ENCODE data around the gene ISY1. TPM values are rescaled to one million over a fixed set of nuclear protein-coding genes. Genes with fewer than 3 reads are reported as not detected.
"Not testable (repeated sequence)": the region's sequence is repeated elsewhere in the genome, so short reads cannot be mapped to it uniquely, and the experiment has no call there.

The ISY1 gene
- total and polyA plus RNA-seq, 9 donors = 33.4 to 47.6 (median 38.9) TPM

DNA sequence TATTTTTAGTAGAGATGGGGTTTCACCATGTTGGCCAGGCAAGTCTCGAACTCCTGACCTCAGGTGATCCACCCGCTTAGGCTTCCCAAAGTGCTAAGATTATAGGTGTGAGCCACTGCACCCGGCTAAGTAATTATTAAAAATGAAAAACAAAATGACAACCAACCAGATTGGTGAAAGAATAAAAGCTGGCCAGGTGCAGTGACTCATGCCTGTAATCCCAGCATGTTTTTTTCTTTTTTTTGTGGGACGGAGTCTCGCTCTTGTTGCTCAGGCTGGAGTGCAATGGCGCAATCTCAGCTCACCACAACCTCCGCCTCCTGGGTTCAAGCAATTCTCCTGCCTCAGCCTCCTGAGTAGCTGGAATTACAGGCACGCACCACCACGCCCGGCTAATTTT lies 24.6 kb downstream of the ISY1 start:
- H3K27ac ChIP-seq (ENCODE audit: low read length); H3K4me3 ChIP-seq (ENCODE audit: low read length); H3K4me1 ChIP-seq (ENCODE audit: control insufficient read depth, insufficient read depth, low read length); DNase-seq; H3K9me3 ChIP-seq (replicated peaks; ENCODE audit: control insufficient read depth, low read depth, low read length); H3K27me3 ChIP-seq (ENCODE audit: control insufficient read depth, insufficient read depth, low read length): not testable (repeated sequence)
- peaks cover 60% of the 10 kb centered on the region for H3K36me3 ChIP-seq (ENCODE audit: control insufficient read depth, insufficient read depth, low read length)
- 94% methylated on average over 6 of the region's 10 CpGs for WGBS (ENCODE audit: insufficient coverage)

DNA sequence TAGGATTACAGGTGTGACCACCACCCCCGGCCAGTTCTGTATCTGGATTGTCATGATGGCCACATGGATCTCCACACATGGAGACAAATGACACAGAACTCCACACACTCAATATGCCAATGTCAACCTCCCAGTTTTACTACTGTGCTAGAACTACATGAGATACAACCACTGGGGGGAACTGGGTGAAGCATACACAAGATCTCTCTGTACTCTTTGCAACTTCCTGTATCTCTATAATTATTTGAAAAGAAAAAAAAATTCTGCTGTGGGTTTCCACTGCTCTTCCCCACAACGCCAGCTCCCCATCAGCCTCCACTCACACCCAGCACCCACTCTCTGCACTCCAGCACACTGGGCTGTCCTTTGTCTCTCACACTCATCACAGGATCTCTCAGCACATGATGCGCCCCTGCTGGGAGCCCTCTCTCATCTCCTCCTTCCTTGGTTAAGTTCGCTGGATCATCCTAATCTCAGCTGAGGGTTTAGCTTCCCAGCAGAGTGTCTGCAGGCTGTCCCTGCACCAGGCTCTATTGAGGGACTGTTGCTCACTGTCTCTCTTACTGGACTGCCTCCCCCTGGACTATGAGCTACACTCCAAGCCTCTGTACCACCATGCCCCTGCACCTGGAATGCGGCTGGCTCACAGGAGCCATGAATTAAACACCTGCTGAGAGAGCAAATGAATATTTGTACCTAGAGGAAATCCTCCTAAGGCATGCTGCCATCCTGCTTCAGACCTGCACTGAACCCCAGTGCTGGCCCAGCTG lies 28.6 kb downstream of the ISY1 start:
- no peak overlapping the region for H3K27ac ChIP-seq (ENCODE audit: low read length)
- no peaks in the 10 kb centered on the region for H3K27me3 ChIP-seq (ENCODE audit: control insufficient read depth, insufficient read depth, low read length)
- DNase-seq = no peak
- peaks cover 77% of the 10 kb centered on the region for H3K36me3 ChIP-seq (ENCODE audit: control insufficient read depth, insufficient read depth, low read length)
- 96% methylated on average over 4 of the region's 5 CpGs for WGBS (ENCODE audit: insufficient coverage)
- H3K4me1 ChIP-seq (ENCODE audit: control insufficient read depth, insufficient read depth, low read length) = no peaks in the 10 kb centered on the region
- no peak overlapping the region for H3K4me3 ChIP-seq (ENCODE audit: low read length)
- H3K9me3 ChIP-seq (replicated peaks; ENCODE audit: control insufficient read depth, low read depth, low read length) = no peaks in the 10 kb centered on the region

- H3K9me3 ChIP-seq (replicated peaks; ENCODE audit: control insufficient read depth, low read depth, low read length) = no peaks in the 10 kb centered on the region
- H3K27me3 ChIP-seq (ENCODE audit: control insufficient read depth, insufficient read depth, low read length) = no peaks in the 10 kb centered on the region
- no CpG with 5 or more reads among the region's 2 CpGs for WGBS (ENCODE audit: insufficient coverage)
- no peaks in the 10 kb centered on the region for H3K4me1 ChIP-seq (ENCODE audit: control insufficient read depth, insufficient read depth, low read length)
- H3K4me3 ChIP-seq (ENCODE audit: low read length) = no peak overlapping the region
- peaks cover 77% of the 10 kb centered on the region for H3K36me3 ChIP-seq (ENCODE audit: control insufficient read depth, insufficient read depth, low read length)
- no peak overlapping the region for H3K27ac ChIP-seq (ENCODE audit: low read length)
- no peak for DNase-seq
Observed at GRCh38 chr3:129131465-129132088, 29.3 kb downstream of the ISY1 start.

DNA sequence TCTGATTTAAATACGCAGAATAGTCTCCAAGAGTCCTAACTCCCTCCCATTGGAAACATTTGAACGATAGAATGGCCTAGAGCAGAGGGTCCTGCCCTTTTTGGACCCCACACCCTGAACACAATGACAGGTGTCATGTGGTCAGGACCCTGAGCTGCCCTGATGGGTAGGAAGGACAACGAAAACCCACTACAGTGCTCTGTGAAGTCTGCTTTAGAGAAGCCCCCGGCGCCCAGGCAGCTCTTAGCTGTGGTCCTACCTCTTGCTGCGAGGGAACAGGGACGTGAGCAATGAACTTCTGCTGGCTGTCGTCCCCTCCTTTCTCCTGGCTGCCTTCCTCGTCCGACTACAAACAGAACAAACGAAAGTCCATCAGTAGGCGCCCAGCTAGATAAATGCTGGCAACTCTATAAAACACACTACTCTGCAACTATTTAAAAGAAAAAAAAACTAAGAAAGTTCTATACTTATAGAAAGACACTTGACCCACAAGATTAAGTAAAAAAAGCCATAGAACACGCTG lies 30.5 kb downstream of the ISY1 start:
- WGBS (ENCODE audit: insufficient coverage) = 89% methylated on average over 7 of the region's 13 CpGs
- DNase-seq = no peak
- no peak overlapping the region for H3K27ac ChIP-seq (ENCODE audit: low read length)
- peaks cover 78% of the 10 kb centered on the region for H3K36me3 ChIP-seq (ENCODE audit: control insufficient read depth, insufficient read depth, low read length)
- no peak overlapping the region for H3K4me3 ChIP-seq (ENCODE audit: low read length)
- no peaks in the 10 kb centered on the region for H3K4me1 ChIP-seq (ENCODE audit: control insufficient read depth, insufficient read depth, low read length)
- no peaks in the 10 kb centered on the region for H3K9me3 ChIP-seq (replicated peaks; ENCODE audit: control insufficient read depth, low read depth, low read length)
- no peaks in the 10 kb centered on the region for H3K27me3 ChIP-seq (ENCODE audit: control insufficient read depth, insufficient read depth, low read length)

DNA sequence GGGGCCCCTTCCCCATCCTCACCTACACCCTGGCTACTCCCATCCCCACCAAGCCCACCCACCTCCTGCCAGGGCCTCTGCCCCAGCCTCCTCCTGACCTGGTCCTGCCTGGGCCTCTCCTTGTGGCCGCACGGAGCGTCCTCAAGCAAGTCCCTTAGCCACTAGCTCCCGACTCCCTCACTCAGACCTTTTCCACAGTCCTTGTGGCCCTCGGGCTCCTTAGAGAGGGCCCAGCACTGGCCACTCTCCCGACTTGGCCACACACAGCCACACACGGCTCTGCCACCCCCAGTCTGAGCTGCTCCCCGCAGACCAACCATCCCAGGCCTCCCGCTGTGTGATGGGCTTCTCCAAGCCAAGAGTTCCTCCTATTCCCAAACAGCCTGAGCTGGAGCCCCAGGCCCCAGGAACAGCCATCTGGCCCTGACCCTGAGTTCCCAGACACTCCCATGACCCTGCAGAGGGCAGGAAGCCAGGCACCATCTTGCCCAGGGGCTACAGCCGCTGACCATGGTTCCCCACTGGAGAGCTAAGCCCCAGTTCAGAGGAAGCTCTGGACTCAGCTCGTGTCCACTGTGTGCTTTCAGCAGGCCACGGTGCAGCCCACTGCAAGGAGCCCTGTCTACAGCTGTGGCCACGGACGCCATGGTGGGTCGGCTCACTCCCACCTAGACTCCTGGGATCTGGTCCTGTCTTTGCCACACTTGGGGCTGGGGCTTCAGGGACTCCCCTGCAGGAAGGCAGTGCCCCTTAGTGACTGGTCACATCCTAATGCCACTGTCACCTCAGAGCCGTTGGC lies 32.3 kb downstream of the ISY1 start:
- Histone ChIP-seq H3K27ac (ENCODE audit: low read length) (no peak overlapping the region), H3K4me1 (ENCODE audit: control insufficient read depth, insufficient read depth, low read length) (no peaks in the 10 kb centered on the region), H3K27me3 (ENCODE audit: control insufficient read depth, insufficient read depth, low read length) (no peaks in the 10 kb centered on the region), H3K9me3 (replicated peaks; ENCODE audit: control insufficient read depth, low read depth, low read length) (no peaks in the 10 kb centered on the region), H3K36me3 (ENCODE audit: control insufficient read depth, insufficient read depth, low read length) (peaks cover 65% of the 10 kb centered on the region), H3K4me3 (ENCODE audit: low read length) (no peak overlapping the region)
- WGBS (ENCODE audit: insufficient coverage) = 93% methylated on average over 15 of the region's 16 CpGs
- no peak for DNase-seq

DNA sequence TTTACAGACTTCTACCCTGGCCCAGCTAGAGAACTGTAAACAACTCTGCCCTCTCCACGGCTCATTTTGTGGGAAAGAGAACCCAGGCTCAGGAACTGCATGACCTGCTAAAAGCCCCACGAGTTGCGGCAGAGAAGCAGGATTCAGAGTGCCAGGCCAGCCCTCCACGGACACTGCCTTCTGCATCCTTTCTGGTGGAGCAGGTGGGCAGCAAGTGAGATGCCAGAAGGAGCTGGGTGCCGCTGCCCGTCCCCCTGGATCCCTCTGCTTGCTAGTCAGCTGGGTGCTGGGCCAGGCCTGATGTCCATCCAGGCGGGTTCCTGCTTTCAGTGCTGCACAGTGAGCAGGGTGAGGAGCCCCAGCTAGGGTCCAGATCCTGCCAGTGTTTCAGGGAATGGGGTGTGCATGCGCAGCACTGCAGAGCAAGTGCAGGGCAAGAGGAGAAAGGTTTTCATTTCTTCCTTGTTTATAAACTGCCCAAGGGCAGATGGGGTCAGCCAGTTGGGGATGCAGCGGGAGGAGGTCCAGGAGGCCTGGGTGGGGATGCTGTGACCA lies 34.1 kb downstream of the ISY1 start:
- 78% methylated on average over 9 of the region's 9 CpGs for WGBS (ENCODE audit: insufficient coverage)
- no peak overlapping the region for H3K4me3 ChIP-seq (ENCODE audit: low read length)
- no peak for DNase-seq
- no peaks in the 10 kb centered on the region for H3K27me3 ChIP-seq (ENCODE audit: control insufficient read depth, insufficient read depth, low read length)
- H3K36me3 ChIP-seq (ENCODE audit: control insufficient read depth, insufficient read depth, low read length) = peaks cover 49% of the 10 kb centered on the region
- H3K4me1 ChIP-seq (ENCODE audit: control insufficient read depth, insufficient read depth, low read length) = peaks cover 4% of the 10 kb centered on the region
- H3K27ac ChIP-seq (ENCODE audit: low read length) = no peak overlapping the region
- H3K9me3 ChIP-seq (replicated peaks; ENCODE audit: control insufficient read depth, low read depth, low read length) = no peaks in the 10 kb centered on the region

DNA sequence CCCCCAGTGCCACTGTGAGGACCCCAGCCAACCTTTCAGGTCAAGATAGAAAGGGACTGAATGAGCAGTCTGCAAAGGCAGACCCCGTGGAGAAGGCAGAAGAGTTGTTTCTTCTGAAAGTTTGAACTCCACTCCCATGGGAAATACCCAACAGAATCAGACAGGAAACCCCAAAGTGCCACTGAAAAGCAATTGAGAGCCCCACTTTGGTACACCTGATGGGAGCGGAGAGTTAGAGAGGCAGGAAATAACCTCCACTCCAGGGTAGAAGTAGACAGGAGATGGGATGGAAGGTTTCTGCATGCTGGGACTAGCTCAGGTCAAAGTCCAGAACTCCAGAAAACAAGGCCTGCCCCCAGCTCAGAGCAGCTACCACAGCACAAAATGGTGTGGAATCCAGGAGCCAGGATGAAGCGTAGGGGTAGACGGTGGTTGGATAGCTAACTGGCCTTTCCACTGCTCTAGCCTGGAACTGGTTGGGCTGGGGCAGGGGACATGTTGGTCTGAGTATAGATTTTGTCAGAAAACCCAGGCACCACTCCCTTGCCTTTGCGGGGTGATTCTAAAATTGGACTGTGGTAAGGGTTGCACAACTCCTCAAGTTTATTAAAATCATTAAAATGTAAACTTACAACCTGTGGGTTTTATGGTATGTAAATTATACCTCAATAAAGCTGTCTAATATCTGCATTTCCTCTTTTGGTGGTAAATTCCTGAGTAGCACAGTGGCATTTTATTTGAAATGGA lies 37.4 kb downstream of the ISY1 start:
- Histone ChIP-seq H3K27me3 (ENCODE audit: control insufficient read depth, insufficient read depth, low read length) (no peaks in the 10 kb centered on the region), H3K27ac (ENCODE audit: low read length) (peak overlapping the region; percentile 96), H3K36me3 (ENCODE audit: control insufficient read depth, insufficient read depth, low read length) (peaks cover 27% of the 10 kb centered on the region), H3K4me1 (ENCODE audit: control insufficient read depth, insufficient read depth, low read length) (peaks cover 21% of the 10 kb centered on the region), H3K9me3 (replicated peaks; ENCODE audit: control insufficient read depth, low read depth, low read length) (no peaks in the 10 kb centered on the region), H3K4me3 (ENCODE audit: low read length) (no peak overlapping the region)
- WGBS (ENCODE audit: insufficient coverage) = 64% methylated on average over 2 of the region's 5 CpGs
- no peak for DNase-seq

DNA sequence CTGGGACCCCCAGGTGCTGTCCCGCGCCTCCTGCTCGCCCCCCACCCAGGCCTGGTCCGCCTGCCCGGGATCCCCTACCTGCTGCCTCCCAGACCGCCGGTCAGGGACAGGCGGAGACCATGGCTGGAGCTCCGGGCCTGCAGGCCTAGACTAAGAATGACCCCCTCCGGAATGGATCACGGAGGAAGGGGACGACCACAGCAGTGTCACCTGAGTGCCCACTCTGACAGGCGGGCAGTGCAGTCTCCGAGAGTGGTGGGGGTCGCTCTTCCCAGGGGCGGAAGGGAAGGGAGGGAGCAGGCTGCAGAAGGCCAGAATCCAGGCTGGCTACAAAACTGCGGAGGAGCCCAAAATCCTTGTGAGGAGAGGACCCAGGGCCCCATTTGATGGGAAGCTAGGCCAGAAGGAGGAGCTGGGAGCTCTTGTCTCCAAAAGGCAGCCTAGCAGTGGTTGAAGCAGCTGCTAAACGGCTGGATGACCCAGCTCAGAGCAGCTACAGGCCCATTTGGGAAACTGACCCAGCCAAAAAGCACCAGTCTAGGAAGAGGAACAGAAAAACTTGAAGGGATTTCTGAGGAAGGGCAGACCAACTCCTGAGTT lies 38.4 kb downstream of the ISY1 start:
- no peaks in the 10 kb centered on the region for H3K27me3 ChIP-seq (ENCODE audit: control insufficient read depth, insufficient read depth, low read length)
- peak; percentile 79 for DNase-seq
- peak overlapping the region; percentile 96 for H3K27ac ChIP-seq (ENCODE audit: low read length)
- no peaks in the 10 kb centered on the region for H3K9me3 ChIP-seq (replicated peaks; ENCODE audit: control insufficient read depth, low read depth, low read length)
- H3K4me1 ChIP-seq (ENCODE audit: control insufficient read depth, insufficient read depth, low read length) = peaks cover 21% of the 10 kb centered on the region
- peak overlapping the region; percentile 57 for H3K4me3 ChIP-seq (ENCODE audit: low read length)
- H3K36me3 ChIP-seq (ENCODE audit: control insufficient read depth, insufficient read depth, low read length) = peaks cover 20% of the 10 kb centered on the region
- WGBS (ENCODE audit: insufficient coverage) = 16% methylated on average over 18 of the region's 18 CpGs

- Histone ChIP-seq H3K9me3 (replicated peaks; ENCODE audit: control insufficient read depth, low read depth, low read length) (no peaks in the 10 kb centered on the region), H3K27ac (ENCODE audit: low read length) (peak within 1 kb of the TSS; percentile 96), H3K4me3 (ENCODE audit: low read length) (peak within 1 kb of the TSS; percentile 57), H3K36me3 (ENCODE audit: control insufficient read depth, insufficient read depth, low read length) (peaks cover 14% of the 10 kb centered on the region), H3K27me3 (ENCODE audit: control insufficient read depth, insufficient read depth, low read length) (no peaks in the 10 kb centered on the region), H3K4me1 (ENCODE audit: control insufficient read depth, insufficient read depth, low read length) (peaks cover 21% of the 10 kb centered on the region)
- DNase-seq = peak; percentile 92
- WGBS (ENCODE audit: insufficient coverage) = under 1% methylated on average over 48 of the region's 60 CpGs
Observed at GRCh38 chr3:129121792-129122411, 39.0 kb downstream of the ISY1 start, which contains the start of gene RAB43. Gene RAB43 (minus strand): TSS chr3:129121804. CDS start chr3:129121489, 315 bp downstream.

Data from muscle of leg (tissue), 11 donors.